MM.1S (cell line): ENCODE results near the gene RRH.

ENCODE experiments used
- DNase-seq: peaks from one replicate; pipeline ENCODE4 v3.0.0-alpha.2; 2015
- H2AFZ ChIP-seq: fragments of 300-600 bp; sonication (generic); 2 replicates; pipeline ENCODE4 v1.6.0; 2016; ENCODE audit warnings: antibody characterized with exemption, low read length
- H3F3A ChIP-seq: fragments of 300-600 bp; sonication (generic); 2 replicates; pipeline ENCODE4 v1.6.1; 2016; ENCODE audit warnings: mild to moderate bottlenecking, antibody characterized with exemption, low read length, moderate library complexity, mixed read lengths; ENCODE audit not compliant: insufficient read depth
- H3K27ac ChIP-seq: fragments of 300-600 bp; sonication (generic); 2 replicates; pipeline ENCODE4 v1.5.1; 2016; ENCODE audit warnings: mild to moderate bottlenecking, low read length
- H3K27me3 ChIP-seq: fragments of 300-600 bp; sonication (generic); replicated peaks from 2 replicates; pipeline ENCODE4 v1.6.0; 2016; ENCODE audit warnings: low read length; ENCODE audit not compliant: insufficient read depth
- H3K36me3 ChIP-seq: fragments of 300-600 bp; sonication (generic); replicated peaks from 2 replicates; pipeline ENCODE4 v1.6.1; 2016; ENCODE audit warnings: mild to moderate bottlenecking, low read length, mixed read lengths; ENCODE audit not compliant: insufficient read depth
- H3K4me1 ChIP-seq: fragments of 300-600 bp; sonication (generic); 2 replicates; pipeline ENCODE4 v1.6.1; 2016; ENCODE audit warnings: low read length, mixed read lengths
- H3K4me2 ChIP-seq: fragments of 300-600 bp; sonication (generic); 2 replicates; pipeline ENCODE4 v1.6.0; 2016; ENCODE audit warnings: low read depth, low read length
- H3K4me3 ChIP-seq: fragments of 300-600 bp; sonication (generic); 2 replicates; pipeline ENCODE4 v1.5.1; 2016; ENCODE audit warnings: low read length, mixed read lengths
- H3K79me2 ChIP-seq: fragments of 300-600 bp; sonication (generic); 2 replicates; pipeline ENCODE4 v1.6.1; 2016; ENCODE audit warnings: mixed run types, low read length, mixed read lengths
- H3K9ac ChIP-seq: fragments of 300-600 bp; sonication (generic); 2 replicates; pipeline ENCODE4 v1.6.1; 2016; ENCODE audit warnings: low read length, mixed read lengths
- H3K9me2 ChIP-seq: fragments of 300-600 bp; sonication (generic); replicated peaks from 2 replicates; pipeline ENCODE4 v1.6.1; 2016; ENCODE audit warnings: mild to moderate bottlenecking, low read length, mixed read lengths; ENCODE audit not compliant: insufficient read depth
- H3K9me3 ChIP-seq: fragments of 300-600 bp; sonication (generic); replicated peaks from 2 replicates; pipeline ENCODE4 v1.6.1; 2016; ENCODE audit warnings: mild to moderate bottlenecking, low read length, mixed read lengths; ENCODE audit not compliant: insufficient read depth
- H4K20me1 ChIP-seq: fragments of 300-600 bp; sonication (generic); 2 replicates; pipeline ENCODE4 v1.6.1; 2016; ENCODE audit warnings: mild to moderate bottlenecking, low read length, moderate library complexity, mixed read lengths; ENCODE audit not compliant: insufficient read depth
- CTCF ChIP-seq: fragments of 300-600 bp; sonication (generic); IDR thresholded peaks from 2 replicates; pipeline ENCODE4 v1.5.1; 2016; ENCODE audit warnings: antibody characterized with exemption, low read length, mixed read lengths
- EZH2 ChIP-seq: fragments of 300-600 bp; sonication (generic); optimal IDR thresholded peaks from 2 replicates; pipeline ENCODE3; 2017; ENCODE audit warnings: low read depth, mild to moderate bottlenecking, antibody characterized with exemption, low read length, mixed read lengths
- EZH2phosphoT487 ChIP-seq: fragments of 300-600 bp; sonication (generic); IDR thresholded peaks from 2 replicates; pipeline ENCODE4 v1.6.1; 2018; ENCODE audit warnings: antibody characterized with exemption, low read length

The RRH gene

DNA sequence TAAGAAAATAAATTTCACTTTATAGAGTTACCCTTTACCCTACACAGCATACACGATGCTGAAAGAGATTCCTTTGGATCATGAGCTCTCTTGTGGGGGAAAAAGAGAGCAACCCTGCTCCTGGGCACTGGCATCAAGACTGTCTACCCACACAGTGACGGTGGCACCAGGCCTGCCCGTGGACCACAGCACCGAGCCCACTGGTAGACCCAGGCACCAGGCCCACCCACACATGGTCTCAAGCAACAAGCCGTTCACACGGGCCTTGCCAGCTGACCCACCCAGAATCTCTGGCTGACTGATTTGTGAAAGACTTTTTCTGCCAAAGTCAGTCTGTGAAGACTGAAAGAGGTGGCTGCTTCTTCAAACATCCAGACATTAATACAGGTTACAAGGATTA is 32.7 kb upstream of the RRH start:
- Histone ChIP-seq H3K9me3 (no peaks in the 10 kb centered on the region), H4K20me1 (no peaks in the 10 kb centered on the region), H2AFZ (no peak overlapping the region), H3K4me3 (no peak overlapping the region), H3K9ac (no peak overlapping the region), H3K27ac (no peak overlapping the region), H3K36me3 (no peaks in the 10 kb centered on the region), H3K27me3 (no peaks in the 10 kb centered on the region), H3F3A (no peaks in the 10 kb centered on the region), H3K9me2 (no peaks in the 10 kb centered on the region), H3K4me2 (no peak overlapping the region), H3K79me2 (no peaks in the 10 kb centered on the region), H3K4me1 (no peaks in the 10 kb centered on the region)
- TF ChIP-seq EZH2 (no peak), EZH2phosphoT487 (no peak), CTCF (no peak)
- DNase-seq, result no peak

- Histone ChIP-seq H3K4me1 (no peaks in the 10 kb centered on the region), H3K4me2 (no peak overlapping the region), H3K9me3 (no peaks in the 10 kb centered on the region), H3K36me3 (no peaks in the 10 kb centered on the region), H3K9ac (no peak overlapping the region), H3K9me2 (no peaks in the 10 kb centered on the region), H3F3A (no peaks in the 10 kb centered on the region), H3K27me3 (no peaks in the 10 kb centered on the region), H3K27ac (no peak overlapping the region), H2AFZ (no peak overlapping the region), H3K4me3 (no peak overlapping the region), H4K20me1 (no peaks in the 10 kb centered on the region), H3K79me2 (no peaks in the 10 kb centered on the region)
- no peak for TF ChIP-seq EZH2
- no peak for TF ChIP-seq EZH2phosphoT487
- no peak for DNase-seq
Observed at GRCh38 chr4:109798866-109799265, 28.9 kb upstream of the RRH start.

- no peaks in the 10 kb centered on the region for H3K27me3 ChIP-seq
- no peaks in the 10 kb centered on the region for H3F3A ChIP-seq
- H4K20me1 ChIP-seq, result no peaks in the 10 kb centered on the region
- no peak overlapping the region for H3K4me2 ChIP-seq
- H3K9ac ChIP-seq, result no peak overlapping the region
- no peaks in the 10 kb centered on the region for H3K9me2 ChIP-seq
- no peaks in the 10 kb centered on the region for H3K36me3 ChIP-seq
- no peak overlapping the region for H3K4me3 ChIP-seq
- H3K9me3 ChIP-seq, result no peaks in the 10 kb centered on the region
- H2AFZ ChIP-seq, result no peak overlapping the region
- TF ChIP-seq CTCF, result no peak
- no peak for TF ChIP-seq EZH2phosphoT487
- TF ChIP-seq EZH2, result no peak
- H3K27ac ChIP-seq, result no peak overlapping the region
- no peak for DNase-seq
- H3K79me2 ChIP-seq, result no peaks in the 10 kb centered on the region
- H3K4me1 ChIP-seq, result 0 out of 2 replicates have a peak, but pooled peaks cover 4% of the 10 kb centered on the region
Observed at GRCh38 chr4:109801099-109801789, 26.5 kb upstream of the RRH start.

DNA sequence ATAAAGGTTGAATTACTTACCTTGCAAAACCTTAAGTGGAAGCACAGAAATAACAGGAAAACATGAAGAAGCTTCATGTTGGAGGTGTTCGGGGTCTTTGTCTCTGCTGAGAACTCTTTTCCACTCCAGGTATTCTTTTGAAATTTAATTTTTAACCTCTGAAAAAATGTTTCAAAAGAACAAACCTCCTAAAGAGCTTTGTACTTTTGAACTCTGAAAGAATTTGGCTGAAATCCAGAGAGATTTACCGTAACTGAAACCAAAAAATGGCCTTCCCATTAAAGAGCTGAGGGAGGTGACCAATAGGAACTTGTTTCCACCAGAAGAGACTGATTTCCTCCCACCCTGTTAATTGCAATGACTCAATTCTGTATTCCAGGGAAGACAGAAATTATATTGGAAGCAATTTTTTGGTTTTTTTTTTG is 25.9 kb upstream of the RRH start, which contains the start of gene CFI:
Gene CFI (minus strand): TSS at position 105 of the 425 bp plus-strand sequence. CDS start 28 bp downstream, at position 77.
- no peak within 1 kb of the TSS for H3K4me2 ChIP-seq
- no peaks in the 10 kb centered on the region for H3F3A ChIP-seq
- no peaks in the 10 kb centered on the region for H4K20me1 ChIP-seq
- no peaks in the 10 kb centered on the region for H3K9me3 ChIP-seq
- no peak within 1 kb of the TSS for H3K4me3 ChIP-seq
- no peak for DNase-seq
- H3K79me2 ChIP-seq, result no peaks in the 10 kb centered on the region
- no peak within 1 kb of the TSS for H3K27ac ChIP-seq
- H3K27me3 ChIP-seq, result no peaks in the 10 kb centered on the region
- no peaks in the 10 kb centered on the region for H3K9me2 ChIP-seq
- no peak within 1 kb of the TSS for H2AFZ ChIP-seq
- H3K9ac ChIP-seq, result no peak within 1 kb of the TSS
- H3K36me3 ChIP-seq, result no peaks in the 10 kb centered on the region
- 0 out of 2 replicates have a peak, but pooled peaks cover 4% of the 10 kb centered on the region for H3K4me1 ChIP-seq
- no peak for TF ChIP-seq CTCF
- TF ChIP-seq EZH2, result no peak
- no peak for TF ChIP-seq EZH2phosphoT487
